ENCODE measurements around the gene TTC7B. TPM values are rescaled to one million over a fixed set of nuclear protein-coding genes. Genes with fewer than 3 reads are reported as not detected.

The TTC7B gene
- total and polyA plus RNA-seq, 10 of the 15 experiments (the other 5 are each of a cell fraction or from before 2014, with no cell fraction given): under 0.01 to 1.1 (median 0.26) TPM; not detected in 2

GRCh38 chr14:90648421-90648820 is 167.8 kb downstream of the TTC7B start:
- RAD21 ChIA-PET (ENCODE audit: unreplicated experiment): no interaction called here
- no TSS peak for BruUV-seq (replicated peaks)
- H3K9ac ChIP-seq (ENCODE audit: control insufficient read depth, insufficient read depth, low read length): no peak overlapping the region
- H3K4me3 ChIP-seq: no peak overlapping the region
- ATAC-seq (no peak), FAIRE-seq (no peak), DNase-seq (ENCODE audit: low read depth, low spot score) (no peak)
- H3K4me2 ChIP-seq (ENCODE audit: control insufficient read depth, insufficient read depth): no peak overlapping the region
- H3K27me3 ChIP-seq (replicated peaks in 1 of 2; ENCODE audit: control insufficient read depth in 2 of 2, insufficient read depth in 2 of 2, low read length in 1 of 2): peaks cover 2 to 6% of the 10 kb centered on the region in 2 experiments; a peak in 2 of 4 replicates
- no peaks in the 10 kb centered on the region for H3K36me3 ChIP-seq (ENCODE audit: control insufficient read depth in 2 of 2, insufficient read depth in 2 of 2, low read length in 1 of 2)
- 9% methylated on average over 5 of the region's 5 CpGs for WGBS (ENCODE audit: insufficient coverage, insufficient replicate concordance, low lambda C conversion rate, missing lambda C conversion rate)
- intact Hi-C loops (cut with micrococcal nuclease; ENCODE audit: unreplicated experiment): no loop called here
- H3K79me2 ChIP-seq (ENCODE audit: control insufficient read depth, insufficient read depth, low read length): no peaks in the 10 kb centered on the region
- no peak overlapping the region for H2AFZ ChIP-seq (ENCODE audit: control insufficient read depth, low read depth, low read length)
- SMC1A ChIA-PET (ENCODE audit: uncharacterized antibody, unreplicated experiment): no interaction called here
- POLR2A ChIA-PET: no interaction called here
- no peaks in the 10 kb centered on the region for H3K4me1 ChIP-seq (ENCODE audit: control insufficient read depth, insufficient read depth, low read length)
- in situ Hi-C loops (cut with MboI): no loop called here
- CTCF ChIA-PET: interaction anchor here (0.6 kb wide), 1 partner anchor 1224 kb away, joined by 3 read pairs; no protein-coding TSS in a partner anchor
- H3K27ac ChIP-seq (ENCODE audit: control insufficient read depth, insufficient read depth): no peak overlapping the region
- H3K9me3 ChIP-seq (replicated peaks; ENCODE audit: control insufficient read depth, insufficient read depth, low read length): no peaks in the 10 kb centered on the region
- no peak for TF ChIP-seq BMI1 (IDR thresholded peaks at IDR 0.05; ENCODE audit: borderline replicate concordance)
- TF ChIP-seq POU2F2 (IDR thresholded peaks at IDR 0.05; ENCODE audit: borderline replicate concordance, low read depth, low read length): no peak
- no peak for TF ChIP-seq BCL11A (IDR thresholded peaks at IDR 0.05; ENCODE audit: low read depth, low read length)
- TF ChIP-seq ZNF592 (IDR thresholded peaks at IDR 0.05): no peak
- no peak for TF ChIP-seq PBX3 (IDR thresholded peaks at IDR 0.05; ENCODE audit: insufficient replicate concordance, low read depth, low read length)
- no peak for TF ChIP-seq BACH1 (IDR thresholded peaks at IDR 0.05; ENCODE audit: borderline replicate concordance)
- H4K20me1 ChIP-seq (ENCODE audit: control insufficient read depth, insufficient read depth): no peaks in the 10 kb centered on the region
